AG09319 (cell line): ENCODE results near the gene PACS2.

Experiments used
- DNase-seq: peaks from one replicate; pipeline ENCODE4 v3.0.0-alpha.2; 2010; ENCODE audit warnings: low read depth; ENCODE audit errors: extremely low read depth
- TF ChIP-seq, protein P1 (sequence below): IDR thresholded peaks from 2 replicates; pipeline ENCODE4 v1.5.1; 2011; ENCODE audit warnings: low read depth, mild to moderate bottlenecking, inconsistent platforms, low read length, moderate library complexity

Gene PACS2

DNA sequence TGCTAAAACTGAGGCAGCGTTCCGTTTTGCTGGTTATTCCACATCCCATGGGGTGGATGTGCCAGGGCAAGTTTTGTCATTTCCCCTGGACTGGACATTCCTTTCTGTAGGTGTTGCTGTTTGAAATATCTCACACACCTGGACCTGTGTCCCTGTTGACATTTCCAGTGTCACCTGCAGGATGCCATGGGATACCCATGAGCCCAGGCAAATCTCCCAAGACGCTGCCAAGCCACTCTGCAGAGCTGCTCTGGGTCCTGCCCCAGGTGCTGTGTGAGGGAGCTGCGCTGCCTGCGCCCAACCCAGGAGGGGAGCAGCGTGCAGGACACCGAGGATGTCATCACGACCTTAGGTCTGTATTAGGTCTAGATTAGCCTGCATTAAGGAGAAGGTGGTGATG, 5.2 kb upstream of the PACS2 start:
- TF ChIP-seq, protein P1, sequence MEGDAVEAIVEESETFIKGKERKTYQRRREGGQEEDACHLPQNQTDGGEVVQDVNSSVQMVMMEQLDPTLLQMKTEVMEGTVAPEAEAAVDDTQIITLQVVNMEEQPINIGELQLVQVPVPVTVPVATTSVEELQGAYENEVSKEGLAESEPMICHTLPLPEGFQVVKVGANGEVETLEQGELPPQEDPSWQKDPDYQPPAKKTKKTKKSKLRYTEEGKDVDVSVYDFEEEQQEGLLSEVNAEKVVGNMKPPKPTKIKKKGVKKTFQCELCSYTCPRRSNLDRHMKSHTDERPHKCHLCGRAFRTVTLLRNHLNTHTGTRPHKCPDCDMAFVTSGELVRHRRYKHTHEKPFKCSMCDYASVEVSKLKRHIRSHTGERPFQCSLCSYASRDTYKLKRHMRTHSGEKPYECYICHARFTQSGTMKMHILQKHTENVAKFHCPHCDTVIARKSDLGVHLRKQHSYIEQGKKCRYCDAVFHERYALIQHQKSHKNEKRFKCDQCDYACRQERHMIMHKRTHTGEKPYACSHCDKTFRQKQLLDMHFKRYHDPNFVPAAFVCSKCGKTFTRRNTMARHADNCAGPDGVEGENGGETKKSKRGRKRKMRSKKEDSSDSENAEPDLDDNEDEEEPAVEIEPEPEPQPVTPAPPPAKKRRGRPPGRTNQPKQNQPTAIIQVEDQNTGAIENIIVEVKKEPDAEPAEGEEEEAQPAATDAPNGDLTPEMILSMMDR: no peak
- DNase-seq: no peak

DNA sequence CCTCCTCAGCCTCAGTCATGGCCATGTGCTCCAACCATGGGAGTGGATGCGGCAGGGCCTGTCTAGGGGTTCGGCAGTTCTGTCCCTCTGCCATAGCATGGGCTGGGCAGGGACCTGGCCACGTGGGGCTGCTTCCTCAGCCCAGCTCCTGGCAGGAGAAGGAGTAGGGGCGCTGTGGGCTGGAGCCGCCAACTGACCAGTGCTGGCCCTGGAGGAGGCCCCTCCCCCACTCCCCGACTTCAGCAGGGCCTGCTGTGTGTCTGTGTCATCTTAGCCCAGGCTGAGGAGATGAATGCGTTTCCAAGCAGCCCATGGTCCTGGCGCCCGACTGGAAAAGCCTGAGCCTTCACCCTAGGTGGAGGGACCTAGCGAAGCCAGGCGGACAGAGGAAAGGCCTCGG, 2.7 kb upstream of the PACS2 start:
- DNase-seq: no peak

DNA sequence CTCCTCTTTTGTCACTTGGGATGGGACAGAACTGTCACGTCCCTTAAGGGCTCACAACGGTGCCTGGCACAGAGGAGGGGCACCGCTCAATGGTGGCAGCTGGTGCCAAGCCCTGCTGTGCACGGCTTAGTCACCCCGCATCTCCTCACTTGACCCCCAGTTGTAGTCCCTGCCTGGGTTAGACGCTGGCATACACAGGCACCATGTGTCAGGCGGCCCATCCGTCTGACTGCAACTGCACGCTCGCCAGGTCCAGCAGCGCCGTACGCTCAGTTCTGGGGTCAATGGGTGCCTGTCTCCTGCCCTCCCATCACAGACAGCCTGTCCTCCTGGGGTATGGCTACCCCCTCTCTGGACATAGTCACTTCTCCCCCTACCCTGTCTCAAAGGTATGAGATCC, 1.6 kb upstream of the PACS2 start:
- DNase-seq: no peak
- TF ChIP-seq, protein P1: no peak

More for the DNA sequence above, 2.7 kb upstream of the PACS2 start:
- TF ChIP-seq, protein P1: no peak

DNA sequence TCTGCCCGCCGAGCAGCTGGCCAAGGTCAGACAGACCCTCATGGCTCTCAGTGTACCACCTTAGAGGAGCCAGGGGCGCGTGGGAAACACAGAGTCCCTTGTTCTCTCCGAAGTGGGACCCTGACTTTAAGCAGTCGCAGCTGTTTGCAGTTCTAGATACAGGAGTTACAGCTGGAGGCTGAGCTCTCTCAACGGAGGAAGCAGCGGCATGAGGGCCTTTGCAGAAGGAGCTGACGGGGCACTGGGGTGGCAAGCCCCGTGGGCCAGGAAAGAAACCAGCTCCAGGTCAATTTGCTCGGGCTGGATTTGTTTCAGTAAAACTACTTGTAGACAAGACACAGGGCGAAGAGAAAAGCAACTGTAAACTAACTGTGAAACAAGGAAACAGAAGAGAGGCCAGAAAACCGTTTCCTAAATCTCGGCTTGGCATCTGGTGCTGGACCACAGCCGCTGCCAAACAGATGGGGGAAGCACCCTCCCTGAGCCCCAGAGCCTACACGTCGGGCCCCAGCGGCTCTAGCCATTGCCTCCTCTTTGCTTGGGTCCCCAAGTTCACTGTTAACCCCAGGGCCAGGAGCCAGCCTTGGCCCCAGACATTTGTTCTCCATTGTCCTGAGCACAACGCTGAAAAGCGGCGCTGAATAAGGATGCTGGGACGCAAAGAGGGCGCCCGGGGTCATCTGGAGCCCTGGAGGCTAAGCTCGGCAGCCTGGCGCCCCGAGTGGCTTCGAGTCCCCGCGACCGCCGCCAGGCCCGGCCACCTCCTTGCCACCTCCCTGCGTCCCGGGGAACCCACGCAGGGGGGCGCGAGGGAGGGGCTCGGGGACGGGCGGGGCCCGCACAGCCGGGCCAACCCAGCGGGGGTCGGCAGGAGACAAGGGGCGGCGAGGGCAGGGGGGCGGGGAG, 914 bp upstream of the PACS2 start:
- TF ChIP-seq, protein P1: no peak
- DNase-seq: no peak

DNA sequence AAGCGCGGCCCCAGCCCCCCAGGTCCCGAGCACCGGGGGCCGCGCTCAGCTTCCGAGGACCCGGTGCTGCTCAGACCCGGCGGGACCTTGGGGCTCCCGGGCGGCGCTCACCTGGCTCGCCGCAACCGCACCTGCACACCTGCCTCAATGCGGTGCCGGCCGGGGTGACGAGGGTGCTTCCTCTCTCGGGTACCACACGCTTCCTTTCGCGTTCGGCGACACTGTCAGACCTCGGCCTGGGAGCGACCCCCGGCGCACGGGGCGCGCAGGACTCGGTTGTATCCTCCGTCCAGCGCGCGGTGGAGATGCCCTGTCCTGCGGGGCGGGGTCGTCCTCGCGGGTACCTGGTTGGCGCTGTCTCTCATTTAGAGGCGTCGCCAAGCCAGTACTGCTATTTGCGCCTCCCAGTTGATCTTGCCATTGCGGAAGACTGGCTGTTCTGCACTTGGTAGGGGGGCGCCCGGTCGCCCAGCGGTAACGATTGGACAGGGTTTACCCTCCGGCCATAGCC, 718 bp downstream of the PACS2 start:
- TF ChIP-seq, protein P1: no peak
- DNase-seq: no peak

DNA sequence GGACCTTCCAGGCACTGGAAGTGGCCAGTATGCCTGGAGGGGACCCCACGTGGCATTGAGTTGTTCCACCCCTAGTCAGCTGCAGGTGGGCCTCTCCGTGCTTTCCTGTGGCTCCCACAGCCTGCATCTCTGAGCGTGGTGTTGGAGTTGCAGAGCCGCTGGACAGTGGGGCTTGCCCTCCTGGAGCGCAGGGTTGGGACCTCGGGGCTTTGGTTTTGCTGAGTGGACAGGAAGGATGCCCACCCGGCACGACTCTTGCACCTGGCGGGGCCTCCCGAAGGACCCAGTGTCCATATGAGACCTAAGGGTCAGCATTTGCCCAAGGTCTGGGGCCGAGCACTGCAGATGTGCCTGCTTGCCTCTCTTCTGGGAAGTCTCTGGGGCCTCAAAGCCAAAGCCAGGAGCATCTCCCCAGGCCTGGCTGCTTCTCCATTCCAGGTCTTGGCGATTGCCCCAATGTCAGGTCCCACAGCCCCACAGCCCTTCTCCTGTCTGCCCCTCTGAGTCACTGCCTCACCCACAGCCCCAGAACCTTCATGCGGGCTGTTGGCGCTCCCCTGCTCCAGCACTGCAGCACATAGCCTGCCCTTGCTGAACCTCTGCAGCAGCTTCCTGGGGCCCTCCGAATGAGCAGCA, 1.5 kb downstream of the PACS2 start:
- TF ChIP-seq, protein P1: no peak
- DNase-seq: no peak

DNA sequence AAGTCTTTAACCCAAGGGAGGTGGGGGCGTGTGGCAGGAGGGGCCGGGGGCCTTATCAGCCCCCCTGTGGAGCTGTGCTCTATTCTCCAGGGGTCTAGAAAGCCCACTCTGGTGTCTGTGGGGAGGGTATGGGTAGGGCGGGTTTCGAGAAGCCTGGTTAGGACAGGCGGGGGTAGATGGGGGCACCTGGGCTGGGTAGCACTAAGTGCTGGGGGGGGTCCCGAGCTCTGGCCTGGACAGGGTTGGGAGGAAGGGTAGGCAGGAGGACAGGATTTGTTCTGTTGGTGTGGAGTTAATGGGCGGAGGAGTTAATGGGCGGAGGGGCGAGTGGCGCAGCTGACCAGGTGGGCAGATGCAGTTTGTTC, 2.0 kb downstream of the PACS2 start:
- DNase-seq: no peak
- TF ChIP-seq, protein P1: no peak
